ENCODE data around the gene FARSB.

The FARSB gene

DNA sequence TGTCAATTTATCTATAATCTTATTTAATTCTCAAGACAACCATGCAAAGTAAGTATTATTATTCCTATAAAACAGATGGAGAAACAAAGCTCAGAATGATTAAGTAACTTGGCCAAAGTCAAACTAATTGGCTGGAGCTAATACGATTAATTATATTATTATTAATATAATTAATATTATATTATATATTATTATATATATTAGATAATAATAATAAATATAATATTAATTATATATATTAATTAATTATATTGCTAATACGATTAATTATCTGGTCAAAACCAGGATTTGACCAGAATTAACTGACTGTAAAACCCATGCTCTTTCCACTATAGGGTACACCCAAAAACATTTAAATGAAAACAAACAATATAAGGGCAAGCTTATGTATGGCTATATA lies 52.4 kb downstream of the FARSB start:
- H3K4me3 ChIP-seq (ENCODE audit: insufficient read depth in 1 of 2, low read depth in 1 of 2, low read length in 2 of 2): no peak overlapping the region
- H2AK5ac ChIP-seq (ENCODE audit: low read length, severe bottlenecking): no peak overlapping the region
- no peak overlapping the region for H2BK15ac ChIP-seq (ENCODE audit: low read depth, poor library complexity, severe bottlenecking)
- peaks cover 4 to 28% of the 10 kb centered on the region in 2 experiments for H3K36me3 ChIP-seq (ENCODE audit: control insufficient read depth in 1 of 2, insufficient read depth in 2 of 2, low read depth in 1 of 2, low read length in 2 of 2)
- no peak overlapping the region for H3K23ac ChIP-seq (ENCODE audit: low read length in 2 of 2)
- H2BK12ac ChIP-seq (ENCODE audit: low read length in 2 of 2): no peak overlapping the region
- no peak overlapping the region for H3K18ac ChIP-seq (ENCODE audit: low read depth in 1 of 2, low read length in 2 of 2)
- no peak overlapping the region for H2BK120ac ChIP-seq (ENCODE audit: low read depth, low read length)
- peaks cover 5% of the 10 kb centered on the region for H3K79me1 ChIP-seq (replicated peaks; ENCODE audit: low read length, poor library complexity, severe bottlenecking)
- no peak overlapping the region for H3K4ac ChIP-seq (ENCODE audit: low read depth in 1 of 2, low read length in 2 of 2)
- no peak overlapping the region for H4K8ac ChIP-seq (ENCODE audit: low read length)
- WGBS: 100% methylated on average over 1 of the region's 2 CpGs
- no peak overlapping the region for H3K9ac ChIP-seq (ENCODE audit: low read length)
- no peak for DNase-seq
- H4K91ac ChIP-seq (ENCODE audit: low read length): no peak overlapping the region
- no peaks in the 10 kb centered on the region for H3K9me3 ChIP-seq (ENCODE audit: control insufficient read depth, low read length)
- H2BK5ac ChIP-seq (ENCODE audit: low read depth, low read length, poor library complexity, severe bottlenecking): no peak overlapping the region
- H3K4me1 ChIP-seq (ENCODE audit: control insufficient read depth, insufficient read depth, low read depth, low read length): no peaks in the 10 kb centered on the region
- no peak overlapping the region for H3K4me2 ChIP-seq (ENCODE audit: low read length, poor library complexity, severe bottlenecking)
- no peak overlapping the region for H3K27ac ChIP-seq (ENCODE audit: low read length, poor library complexity, severe bottlenecking)
- H3K27me3 ChIP-seq (ENCODE audit: control insufficient read depth in 1 of 2, insufficient read depth in 1 of 2, low read length in 2 of 2): no peaks in the 10 kb centered on the region
- no peak overlapping the region for H3K14ac ChIP-seq (ENCODE audit: low read length in 2 of 2)
- no peak overlapping the region for H2AFZ ChIP-seq (ENCODE audit: low read depth, low read length)

- no peak overlapping the region for H3K4ac ChIP-seq (ENCODE audit: low read depth in 1 of 2, low read length in 2 of 2)
- H3K79me1 ChIP-seq (replicated peaks; ENCODE audit: low read length, poor library complexity, severe bottlenecking): peaks cover 8% of the 10 kb centered on the region
- H2BK5ac ChIP-seq (ENCODE audit: low read depth, low read length, poor library complexity, severe bottlenecking): no peak overlapping the region
- no peak overlapping the region for H2BK120ac ChIP-seq (ENCODE audit: low read depth, low read length)
- H3K4me1 ChIP-seq (ENCODE audit: control insufficient read depth, insufficient read depth, low read depth, low read length): no peaks in the 10 kb centered on the region
- H2AK5ac ChIP-seq (ENCODE audit: low read length, severe bottlenecking): no peak overlapping the region
- H3K36me3 ChIP-seq (ENCODE audit: control insufficient read depth in 1 of 2, insufficient read depth in 2 of 2, low read depth in 1 of 2, low read length in 2 of 2): peaks cover 1 to 42% of the 10 kb centered on the region in 2 experiments
- H4K8ac ChIP-seq (ENCODE audit: low read length): no peak overlapping the region
- 92% methylated on average over 4 of the region's 4 CpGs for WGBS
- no peaks in the 10 kb centered on the region for H3K9me3 ChIP-seq (ENCODE audit: control insufficient read depth, low read length)
- H2BK12ac ChIP-seq (ENCODE audit: low read length in 2 of 2): peak overlapping the region in 1 of 2 experiments; percentile 3
- H3K9ac ChIP-seq (ENCODE audit: low read length): no peak overlapping the region
- H2AFZ ChIP-seq (ENCODE audit: low read depth, low read length): no peak overlapping the region
- H3K27ac ChIP-seq (ENCODE audit: low read length, poor library complexity, severe bottlenecking): no peak overlapping the region
- no peak overlapping the region for H4K91ac ChIP-seq (ENCODE audit: low read length)
- no peak overlapping the region for H3K14ac ChIP-seq (ENCODE audit: low read length in 2 of 2)
- no peak for DNase-seq
- H3K18ac ChIP-seq (ENCODE audit: low read depth in 1 of 2, low read length in 2 of 2): no peak overlapping the region
- no peaks in the 10 kb centered on the region for H3K27me3 ChIP-seq (ENCODE audit: control insufficient read depth in 1 of 2, insufficient read depth in 1 of 2, low read length in 2 of 2)
- H3K4me2 ChIP-seq (ENCODE audit: low read length, poor library complexity, severe bottlenecking): no peak overlapping the region
- no peak overlapping the region for H2BK15ac ChIP-seq (ENCODE audit: low read depth, poor library complexity, severe bottlenecking)
- H3K23ac ChIP-seq (ENCODE audit: low read length in 2 of 2): no peak overlapping the region
- no peak overlapping the region for H3K4me3 ChIP-seq (ENCODE audit: insufficient read depth in 1 of 2, low read depth in 1 of 2, low read length in 2 of 2)
Measured at GRCh38 chr2:222598611-222599010, 57.3 kb downstream of the FARSB start.

DNA sequence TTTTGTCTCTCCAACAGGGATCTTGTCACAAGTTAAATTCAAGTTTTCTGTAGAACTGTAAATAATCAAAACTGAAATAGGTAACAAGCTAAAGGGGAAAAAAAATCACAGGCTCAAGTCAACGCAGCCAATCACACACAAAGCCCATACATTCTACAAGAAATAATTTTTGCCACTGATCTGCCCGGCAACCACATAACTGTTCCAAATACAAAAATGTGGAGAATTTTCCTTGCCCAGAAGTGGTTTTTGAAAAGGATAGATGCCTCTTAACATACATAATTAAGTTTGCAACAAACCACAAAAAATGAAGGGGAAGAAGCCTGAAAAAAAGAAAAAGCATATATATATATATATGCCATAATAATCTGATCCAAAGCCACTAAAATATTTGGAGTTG lies 60.3 kb downstream of the FARSB start:
- Histone ChIP-seq H3K18ac (ENCODE audit: low read depth in 1 of 2, low read length in 2 of 2) (no peak overlapping the region), H3K79me1 (replicated peaks; ENCODE audit: low read length, poor library complexity, severe bottlenecking) (peaks cover 9% of the 10 kb centered on the region)
- no peak for DNase-seq

DNA sequence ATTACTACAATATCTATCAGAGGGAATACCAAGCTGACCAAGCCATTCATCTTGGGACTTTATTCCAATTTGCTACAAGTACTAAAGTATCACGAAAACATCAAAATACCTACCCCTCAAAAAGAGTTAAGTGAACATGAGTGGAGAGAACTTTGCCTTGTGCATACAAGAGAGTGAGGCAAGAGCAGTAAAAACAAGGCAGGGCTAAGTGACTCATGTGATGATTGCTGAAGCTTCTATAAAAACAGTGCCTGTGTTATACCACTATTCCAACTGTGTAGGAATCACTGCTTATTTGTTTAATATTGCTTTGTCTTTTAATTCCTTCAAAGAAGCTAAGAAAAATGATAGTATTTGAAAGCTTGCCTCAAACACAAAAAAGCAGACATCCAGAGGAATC lies 61.2 kb downstream of the FARSB start:
- H2BK5ac ChIP-seq (ENCODE audit: low read depth, low read length, poor library complexity, severe bottlenecking): no peak overlapping the region
- peaks cover 4 to 61% of the 10 kb centered on the region in 2 experiments for H3K36me3 ChIP-seq (ENCODE audit: control insufficient read depth in 1 of 2, insufficient read depth in 2 of 2, low read depth in 1 of 2, low read length in 2 of 2)
- DNase-seq: peak; percentile 67
- no peak overlapping the region for H4K91ac ChIP-seq (ENCODE audit: low read length)
- no peak overlapping the region for H4K8ac ChIP-seq (ENCODE audit: low read length)
- H3K27ac ChIP-seq (ENCODE audit: low read length, poor library complexity, severe bottlenecking): no peak overlapping the region
- H2BK12ac ChIP-seq (ENCODE audit: low read length in 2 of 2): no peak overlapping the region
- no peak overlapping the region for H3K23ac ChIP-seq (ENCODE audit: low read length in 2 of 2)
- H2BK120ac ChIP-seq (ENCODE audit: low read depth, low read length): no peak overlapping the region
- H3K4me3 ChIP-seq (ENCODE audit: insufficient read depth in 1 of 2, low read depth in 1 of 2, low read length in 2 of 2): no peak overlapping the region
- H3K9ac ChIP-seq (ENCODE audit: low read length): peak overlapping the region; percentile 47
- no peak overlapping the region for H3K4ac ChIP-seq (ENCODE audit: low read depth in 1 of 2, low read length in 2 of 2)
- WGBS: no CpG with 5 or more reads among the region's 1 CpG
- H3K9me3 ChIP-seq (ENCODE audit: control insufficient read depth, low read length): no peaks in the 10 kb centered on the region
- H2AK5ac ChIP-seq (ENCODE audit: low read length, severe bottlenecking): no peak overlapping the region
- H3K27me3 ChIP-seq (ENCODE audit: control insufficient read depth in 1 of 2, insufficient read depth in 1 of 2, low read length in 2 of 2): no peaks in the 10 kb centered on the region
- H2BK15ac ChIP-seq (ENCODE audit: low read depth, poor library complexity, severe bottlenecking): no peak overlapping the region
- H3K14ac ChIP-seq (ENCODE audit: low read length in 2 of 2): no peak overlapping the region
- H3K18ac ChIP-seq (ENCODE audit: low read depth in 1 of 2, low read length in 2 of 2): no peak overlapping the region
- H3K4me1 ChIP-seq (ENCODE audit: control insufficient read depth, insufficient read depth, low read depth, low read length): no peaks in the 10 kb centered on the region
- H2AFZ ChIP-seq (ENCODE audit: low read depth, low read length): no peak overlapping the region
- H3K79me1 ChIP-seq (replicated peaks; ENCODE audit: low read length, poor library complexity, severe bottlenecking): peaks cover 9% of the 10 kb centered on the region
- no peak overlapping the region for H3K4me2 ChIP-seq (ENCODE audit: low read length, poor library complexity, severe bottlenecking)

More for the DNA sequence above, 60.3 kb downstream of the FARSB start:
- Histone ChIP-seq H3K4me3 (ENCODE audit: insufficient read depth in 1 of 2, low read depth in 1 of 2, low read length in 2 of 2) (no peak overlapping the region), H3K27me3 (ENCODE audit: control insufficient read depth in 1 of 2, insufficient read depth in 1 of 2, low read length in 2 of 2) (no peaks in the 10 kb centered on the region), H2BK5ac (ENCODE audit: low read depth, low read length, poor library complexity, severe bottlenecking) (no peak overlapping the region), H2AK5ac (ENCODE audit: low read length, severe bottlenecking) (no peak overlapping the region), H3K36me3 (ENCODE audit: control insufficient read depth in 1 of 2, insufficient read depth in 2 of 2, low read depth in 1 of 2, low read length in 2 of 2) (peaks cover 4 to 63% of the 10 kb centered on the region in 2 experiments), H2BK12ac (ENCODE audit: low read length in 2 of 2) (no peak overlapping the region), H3K9me3 (ENCODE audit: control insufficient read depth, low read length) (no peaks in the 10 kb centered on the region), H2BK15ac (ENCODE audit: low read depth, poor library complexity, severe bottlenecking) (no peak overlapping the region), H3K23ac (ENCODE audit: low read length in 2 of 2) (no peak overlapping the region), H3K14ac (ENCODE audit: low read length in 2 of 2) (no peak overlapping the region), H4K91ac (ENCODE audit: low read length) (no peak overlapping the region), H2AFZ (ENCODE audit: low read depth, low read length) (no peak overlapping the region), H3K4ac (ENCODE audit: low read depth in 1 of 2, low read length in 2 of 2) (no peak overlapping the region), H3K9ac (ENCODE audit: low read length) (no peak overlapping the region), H4K8ac (ENCODE audit: low read length) (no peak overlapping the region), H3K4me1 (ENCODE audit: control insufficient read depth, insufficient read depth, low read depth, low read length) (no peaks in the 10 kb centered on the region), H3K4me2 (ENCODE audit: low read length, poor library complexity, severe bottlenecking) (no peak overlapping the region), H3K27ac (ENCODE audit: low read length, poor library complexity, severe bottlenecking) (no peak overlapping the region), H2BK120ac (ENCODE audit: low read depth, low read length) (no peak overlapping the region)
- WGBS: no CpG with 5 or more reads among the region's 2 CpGs
